Measurements from ENCODE around the gene PPP6R2.

The PPP6R2 gene

GRCh38 chr22:50298937-50299784 is 44.0 kb upstream of the PPP6R2 start:
- Histone ChIP-seq H3K4me3 (peak overlapping the region; percentile 96), H3K27ac (peak overlapping the region; percentile 83 to 98)
- DNase-seq (ENCODE audit: low spot score): no peak
- TF ChIP-seq CTCF (IDR thresholded peaks at IDR 0.05): no peak

GRCh38 chr22:50299785-50300619 is 43.1 kb upstream of the PPP6R2 start:
- no peak for TF ChIP-seq CTCF (IDR thresholded peaks at IDR 0.05)
- DNase-seq (ENCODE audit: low spot score): no peak
- H3K27ac ChIP-seq: peak overlapping the region; percentile 83 to 98
- peak overlapping the region; percentile 96 for H3K4me3 ChIP-seq

GRCh38 chr22:50300620-50301257 is 42.4 kb upstream of the PPP6R2 start:
- Histone ChIP-seq H3K27ac (peak overlapping the region; percentile 83 to 98), H3K4me3 (peak overlapping the region; percentile 96)
- TF ChIP-seq CTCF (IDR thresholded peaks at IDR 0.05): no peak

GRCh38 chr22:50301581-50301991 is 41.5 kb upstream of the PPP6R2 start:
- TF ChIP-seq CTCF (IDR thresholded peaks at IDR 0.05): no peak
- H3K4me3 ChIP-seq: peak overlapping the region; percentile 96
- DNase-seq (ENCODE audit: low spot score): no peak
- H3K27ac ChIP-seq: peak overlapping the region; percentile 83 to 98

More at GRCh38 chr22:50300620-50301257, 42.4 kb upstream of the PPP6R2 start:
- no peak for DNase-seq (ENCODE audit: low spot score)

GRCh38 chr22:50302041-50302541 is 41.0 kb upstream of the PPP6R2 start:
- H3K4me3 ChIP-seq: peak overlapping the region; percentile 96
- TF ChIP-seq CTCF (IDR thresholded peaks at IDR 0.05): no peak
- H3K27ac ChIP-seq: peak overlapping the region; percentile 83 to 98
- DNase-seq (ENCODE audit: low spot score): no peak

GRCh38 chr22:50302564-50302963 is 40.6 kb upstream of the PPP6R2 start:
- TF ChIP-seq CTCF (IDR thresholded peaks at IDR 0.05): no peak
- peak overlapping the region; percentile 83 to 98 for H3K27ac ChIP-seq
- H3K4me3 ChIP-seq: peak overlapping the region; percentile 96
- no peak for DNase-seq (ENCODE audit: low spot score)

All from coronary artery (tissue), 2 donors.